Measurements from ENCODE around the gene UNC5B. TPM values are rescaled to one million over a fixed set of nuclear protein-coding genes. Genes with fewer than 3 reads are reported as not detected.
"Not testable (repeated sequence)": the region's sequence is repeated elsewhere in the genome, so short reads cannot be mapped to it uniquely, and the experiment has no call there.

Gene UNC5B
- total RNA-seq, 2 experiments from 2014 or later, result 0.05 TPM; not detected in 1

GRCh38 chr10:71268758-71269157 lies 56.4 kb downstream of the UNC5B start:
- Mint-ChIP-seq H3K4me1 (ENCODE audit: low read depth) (peaks cover 8% of the 10 kb centered on the region), H3K36me3 (ENCODE audit: low read depth) (no peaks in the 10 kb centered on the region), H3K27me3 (ENCODE audit: low read depth) (no peaks in the 10 kb centered on the region), H3K9me3 (ENCODE audit: insufficient read depth) (no peaks in the 10 kb centered on the region), H3K4me3 (no peak overlapping the region), H3K27ac (no peak overlapping the region)
- ATAC-seq (no peak), DNase-seq (no peak)
- CTCF ChIA-PET, result no interaction called here
- POLR2A ChIA-PET, result no interaction called here

- ChIA-PET CTCF (interaction anchor here (0.7 to 1.8 kb wide), 8 partner anchors 9 to 345 kb away, joined by 3 to 14 read pairs (median 4); no protein-coding TSS in a partner anchor), POLR2A (no interaction called here)
- H3K27ac Mint-ChIP-seq, result no peak overlapping the region
- H3K27me3 Mint-ChIP-seq (ENCODE audit: low read depth), result no peaks in the 10 kb centered on the region
- no peak for ATAC-seq
- no peak for DNase-seq
- no peaks in the 10 kb centered on the region for H3K36me3 Mint-ChIP-seq (ENCODE audit: low read depth)
- H3K4me3 Mint-ChIP-seq, result no peak overlapping the region
- peaks cover 8% of the 10 kb centered on the region for H3K4me1 Mint-ChIP-seq (ENCODE audit: low read depth)
- no peaks in the 10 kb centered on the region for H3K9me3 Mint-ChIP-seq (ENCODE audit: insufficient read depth)
Measured at GRCh38 chr10:71269301-71270288, 57.2 kb downstream of the UNC5B start.

DNA sequence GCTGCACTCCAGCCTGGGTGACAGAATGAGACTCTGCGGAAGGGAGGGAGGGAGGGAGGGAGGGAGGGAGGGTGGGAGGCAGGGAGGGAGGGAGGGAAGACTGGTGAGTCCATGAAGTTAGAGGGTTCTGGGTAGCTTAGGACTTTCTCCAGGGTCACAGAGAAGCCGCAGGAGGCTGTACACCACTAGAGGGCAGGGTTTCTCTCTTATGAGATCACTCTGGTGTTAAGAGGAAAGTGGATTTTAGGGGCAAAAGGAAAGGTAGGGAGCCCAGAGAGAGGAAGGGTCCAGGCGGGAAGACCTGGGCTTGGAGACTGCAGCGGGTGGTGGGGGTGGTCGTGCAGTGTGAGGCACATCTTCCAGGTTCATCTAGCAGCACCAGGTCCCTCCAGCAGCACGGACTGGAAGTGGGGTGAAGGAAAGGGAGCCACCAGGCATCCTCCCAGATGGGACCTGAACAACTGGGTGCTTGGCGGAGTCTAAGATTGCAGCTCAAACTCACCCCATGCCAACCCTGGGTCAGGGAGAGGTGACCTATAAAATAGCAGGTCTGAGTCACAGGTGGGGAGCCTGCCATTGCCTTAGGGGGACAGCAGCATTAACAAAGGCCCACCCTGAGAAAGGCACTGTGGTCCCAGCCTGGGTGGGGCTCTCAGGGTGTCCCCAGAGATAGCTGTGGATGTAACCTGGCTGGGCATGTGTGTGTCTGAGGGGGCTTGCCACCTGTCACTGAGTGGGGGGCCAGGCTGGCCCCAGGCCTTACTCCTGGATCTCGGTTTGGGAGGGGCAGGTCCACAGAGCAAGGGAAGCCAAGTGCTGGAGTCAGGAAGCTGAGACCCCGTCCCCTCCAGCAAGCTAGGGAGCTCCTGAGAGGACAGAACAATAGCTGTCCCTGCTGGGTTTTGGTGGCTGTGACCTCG lies 58.2 kb downstream of the UNC5B start:
- H3K9me3 Mint-ChIP-seq (ENCODE audit: insufficient read depth), result no peaks in the 10 kb centered on the region
- POLR2A ChIA-PET, result no interaction called here
- peak; percentile 67 for ATAC-seq

GRCh38 chr10:71271662-71272055 lies 59.3 kb downstream of the UNC5B start:
- H3K4me3 Mint-ChIP-seq, result no peak overlapping the region
- ChIA-PET CTCF (interaction anchor here (1.3 kb wide), 1 partner anchor 43 kb away, joined by 3 read pairs; no protein-coding TSS in a partner anchor), POLR2A (no interaction called here)
- H3K27me3 Mint-ChIP-seq (ENCODE audit: low read depth), result no peaks in the 10 kb centered on the region
- peaks cover 12% of the 10 kb centered on the region for H3K4me1 Mint-ChIP-seq (ENCODE audit: low read depth)
- H3K36me3 Mint-ChIP-seq (ENCODE audit: low read depth), result no peaks in the 10 kb centered on the region
- no peak overlapping the region for H3K27ac Mint-ChIP-seq
- no peaks in the 10 kb centered on the region for H3K9me3 Mint-ChIP-seq (ENCODE audit: insufficient read depth)
- ATAC-seq, result no peak
- no peak for DNase-seq

More for the DNA sequence above, 58.2 kb downstream of the UNC5B start:
- CTCF ChIA-PET, result interaction anchor here (0.7 to 1.8 kb wide), 9 partner anchors 8 to 346 kb away, joined by 3 to 14 read pairs (median 3); no protein-coding TSS in a partner anchor
- no peaks in the 10 kb centered on the region for H3K36me3 Mint-ChIP-seq (ENCODE audit: low read depth)
- H3K27me3 Mint-ChIP-seq (ENCODE audit: low read depth), result no peaks in the 10 kb centered on the region
- peak overlapping the region; percentile 40 for H3K27ac Mint-ChIP-seq
- peak; percentile 60 for DNase-seq
- no peak overlapping the region for H3K4me3 Mint-ChIP-seq
- peaks cover 12% of the 10 kb centered on the region for H3K4me1 Mint-ChIP-seq (ENCODE audit: low read depth)

GRCh38 chr10:71272056-71272771 lies 59.8 kb downstream of the UNC5B start:
- CTCF ChIA-PET, result interaction anchor here (1.3 kb wide), 1 partner anchor 42 kb away, joined by 3 read pairs; no protein-coding TSS in a partner anchor
- peaks cover 12% of the 10 kb centered on the region for H3K4me1 Mint-ChIP-seq (ENCODE audit: low read depth)
- POLR2A ChIA-PET, result no interaction called here
- H3K36me3 Mint-ChIP-seq (ENCODE audit: low read depth), result no peaks in the 10 kb centered on the region
- ATAC-seq (no peak), DNase-seq (no peak)
- H3K27me3 Mint-ChIP-seq (ENCODE audit: low read depth), result no peaks in the 10 kb centered on the region
- H3K27ac Mint-ChIP-seq, result no peak overlapping the region
- no peaks in the 10 kb centered on the region for H3K9me3 Mint-ChIP-seq (ENCODE audit: insufficient read depth)
- no peak overlapping the region for H3K4me3 Mint-ChIP-seq

DNA sequence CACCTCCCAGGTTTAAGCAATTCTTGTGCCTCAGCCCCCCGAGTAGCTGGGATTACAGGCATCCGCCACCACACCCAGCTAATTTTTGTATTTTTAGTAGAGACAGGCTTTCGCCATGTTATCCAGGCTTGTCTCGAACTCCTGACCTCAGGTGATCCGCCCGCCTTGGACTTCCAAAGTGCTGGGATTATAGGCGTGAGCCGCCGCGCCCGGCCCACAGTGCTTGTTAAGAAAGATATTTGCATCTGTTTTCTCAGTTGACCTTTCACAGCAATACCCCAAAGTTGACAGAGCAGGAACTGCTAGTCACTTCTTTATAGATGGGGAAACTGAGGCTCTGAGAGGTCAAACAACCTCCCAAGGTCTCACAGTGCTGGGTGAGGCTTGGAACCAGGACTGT lies 60.6 kb downstream of the UNC5B start:
- peaks cover 12% of the 10 kb centered on the region for H3K4me1 Mint-ChIP-seq (ENCODE audit: low read depth)
- H3K4me3 Mint-ChIP-seq; POLR2A ChIA-PET; H3K9me3 Mint-ChIP-seq (ENCODE audit: insufficient read depth); H3K36me3 Mint-ChIP-seq (ENCODE audit: low read depth); H3K27me3 Mint-ChIP-seq (ENCODE audit: low read depth); ATAC-seq; H3K27ac Mint-ChIP-seq; DNase-seq: not testable (repeated sequence)
- CTCF ChIA-PET, result interaction anchor here (1.0 kb wide), 1 partner anchor 348 kb away, joined by 5 read pairs; no protein-coding TSS in a partner anchor

DNA sequence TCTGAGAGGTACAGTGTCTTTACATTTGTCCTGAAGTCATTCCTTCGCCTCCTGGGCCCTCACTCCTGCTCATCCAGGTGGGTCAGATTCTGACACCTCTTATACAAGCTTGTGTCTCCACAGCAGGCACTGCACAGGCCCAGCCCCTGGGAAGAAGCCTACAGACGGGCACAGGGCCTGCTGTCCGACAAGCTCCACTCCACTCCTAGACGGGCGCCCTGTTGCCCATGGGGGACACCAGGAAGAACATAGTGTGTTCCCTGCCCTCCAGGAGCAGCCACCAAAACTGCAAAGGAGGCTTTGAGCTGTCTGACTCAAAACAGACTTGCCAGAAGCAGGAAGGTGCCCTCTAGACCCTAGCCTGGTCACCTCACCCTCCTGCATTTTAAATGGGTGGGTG lies 61.1 kb downstream of the UNC5B start:
- H3K27ac Mint-ChIP-seq, result peak overlapping the region; percentile 9
- CTCF ChIA-PET, result interaction anchor here (1.0 kb wide), 1 partner anchor 349 kb away, joined by 5 read pairs; no protein-coding TSS in a partner anchor
- no peak overlapping the region for H3K4me3 Mint-ChIP-seq
- peaks cover 12% of the 10 kb centered on the region for H3K4me1 Mint-ChIP-seq (ENCODE audit: low read depth)
- no peaks in the 10 kb centered on the region for H3K27me3 Mint-ChIP-seq (ENCODE audit: low read depth)
- POLR2A ChIA-PET, result no interaction called here
- no peak for ATAC-seq
- H3K9me3 Mint-ChIP-seq (ENCODE audit: insufficient read depth), result no peaks in the 10 kb centered on the region
- H3K36me3 Mint-ChIP-seq (ENCODE audit: low read depth), result no peaks in the 10 kb centered on the region
- DNase-seq, result no peak

DNA sequence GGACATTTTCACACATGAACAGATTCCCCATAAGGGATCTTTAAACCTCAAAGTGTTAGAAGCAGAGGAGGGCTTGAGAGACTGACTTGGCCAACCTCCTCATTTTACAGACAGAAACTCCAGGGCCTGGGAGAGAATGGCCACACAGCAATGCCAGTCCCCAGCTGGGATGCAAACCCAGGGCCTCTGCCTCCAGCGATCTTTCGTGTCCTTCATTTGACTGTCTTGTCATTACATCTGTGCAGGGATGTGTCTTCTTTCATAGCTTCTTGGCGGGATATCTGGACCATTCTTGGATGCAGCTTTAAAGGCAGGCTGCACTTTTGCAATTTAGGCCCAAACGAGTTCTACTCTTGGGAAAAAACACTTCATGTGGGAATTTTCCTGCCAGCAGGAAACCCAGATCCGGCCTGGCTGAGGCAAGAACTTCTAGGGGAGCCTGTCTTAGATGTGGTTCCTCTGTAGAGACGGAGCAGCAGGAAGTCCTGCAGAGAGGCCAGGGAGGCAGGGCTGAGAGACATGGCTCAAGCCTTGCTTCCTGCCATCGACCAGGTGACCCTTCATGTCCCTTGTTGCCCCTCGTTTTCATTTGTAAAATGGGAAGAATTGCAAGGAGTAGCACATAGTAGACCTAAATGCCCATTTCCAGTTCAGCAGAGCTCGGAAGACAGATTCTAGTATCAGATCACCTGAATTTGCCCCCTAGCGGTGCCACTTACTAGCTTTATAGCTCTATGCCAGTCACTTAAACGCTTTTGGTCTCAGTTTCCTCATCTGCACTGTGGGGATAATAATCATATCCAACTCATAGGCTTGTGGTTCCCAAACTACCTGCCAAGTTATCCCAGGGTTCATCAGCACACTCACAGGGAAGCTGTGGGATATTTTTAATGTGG lies 62.8 kb downstream of the UNC5B start:
- Mint-ChIP-seq H3K27me3 (ENCODE audit: low read depth) (no peaks in the 10 kb centered on the region), H3K4me1 (ENCODE audit: low read depth) (peaks cover 12% of the 10 kb centered on the region), H3K27ac (no peak overlapping the region), H3K4me3 (no peak overlapping the region), H3K9me3 (ENCODE audit: insufficient read depth) (no peaks in the 10 kb centered on the region), H3K36me3 (ENCODE audit: low read depth) (no peaks in the 10 kb centered on the region)
- DNase-seq, result no peak
- POLR2A ChIA-PET, result no interaction called here
- CTCF ChIA-PET, result interaction anchor here (1.1 kb wide), 1 partner anchor 9 kb away, joined by 5 read pairs; no protein-coding TSS in a partner anchor
- ATAC-seq, result no peak

DNA sequence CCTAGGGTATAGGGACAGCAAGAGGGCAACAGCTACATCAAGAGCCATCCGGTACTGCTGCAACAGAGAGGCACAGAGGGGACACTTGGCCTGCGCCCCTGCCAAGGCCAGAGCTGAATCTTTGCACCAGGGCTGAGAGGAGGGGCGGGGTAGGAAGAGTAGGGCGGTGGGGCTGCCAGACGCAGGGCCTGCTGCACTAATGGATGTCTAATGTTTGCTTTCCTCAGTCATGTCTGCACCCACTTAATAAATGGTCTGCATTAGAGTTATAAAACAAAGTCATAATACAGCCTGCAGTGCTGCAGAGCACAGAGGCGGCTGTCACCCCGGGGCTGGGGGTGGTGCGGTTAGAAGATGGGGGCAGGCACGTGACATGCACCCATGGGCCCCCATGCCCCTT lies 64.5 kb downstream of the UNC5B start:
- H3K27me3 Mint-ChIP-seq (ENCODE audit: low read depth), result no peaks in the 10 kb centered on the region
- no peaks in the 10 kb centered on the region for H3K9me3 Mint-ChIP-seq (ENCODE audit: insufficient read depth)
- POLR2A ChIA-PET, result no interaction called here
- H3K4me1 Mint-ChIP-seq (ENCODE audit: low read depth), result peaks cover 4% of the 10 kb centered on the region
- no peak overlapping the region for H3K27ac Mint-ChIP-seq
- H3K4me3 Mint-ChIP-seq, result no peak overlapping the region
- ATAC-seq (no peak), DNase-seq (no peak)
- CTCF ChIA-PET, result no interaction called here
- no peaks in the 10 kb centered on the region for H3K36me3 Mint-ChIP-seq (ENCODE audit: low read depth)

GRCh38 chr10:71277914-71278665 lies 65.7 kb downstream of the UNC5B start:
- no peak overlapping the region for H3K4me3 Mint-ChIP-seq
- ChIA-PET CTCF (interaction anchor here (1.7 kb wide), 1 partner anchor 8 kb away, joined by 5 read pairs; no protein-coding TSS in a partner anchor), POLR2A (no interaction called here)

More at GRCh38 chr10:71277914-71278665, 65.7 kb downstream of the UNC5B start:
- H3K9me3 Mint-ChIP-seq (ENCODE audit: insufficient read depth), result no peaks in the 10 kb centered on the region
- peaks cover 4% of the 10 kb centered on the region for H3K4me1 Mint-ChIP-seq (ENCODE audit: low read depth)
- H3K27me3 Mint-ChIP-seq (ENCODE audit: low read depth), result no peaks in the 10 kb centered on the region
- no peaks in the 10 kb centered on the region for H3K36me3 Mint-ChIP-seq (ENCODE audit: low read depth)
- no peak for DNase-seq
- no peak for ATAC-seq
- no peak overlapping the region for H3K27ac Mint-ChIP-seq

All from activated CD8-positive, alpha-beta T cell treated with anti-CD3 and anti-CD28 coated beads, Interleukin-2, amount 10 ng/mL, durations not matched to agents 7 days and 5 days (primary cell).